GM18519 (cell line): Measurements from ENCODE around the gene UBAC1.

ENCODE experiments used
- ATAC-seq: cut with Tn5 transposase; IDR thresholded peaks from one replicate; pipeline ENCODE4 v1.9.1; 2021; ENCODE audit warnings: mild to moderate bottlenecking, moderate library complexity; ENCODE audit not compliant: unreplicated experiment, low FRiP score

Gene UBAC1

DNA sequence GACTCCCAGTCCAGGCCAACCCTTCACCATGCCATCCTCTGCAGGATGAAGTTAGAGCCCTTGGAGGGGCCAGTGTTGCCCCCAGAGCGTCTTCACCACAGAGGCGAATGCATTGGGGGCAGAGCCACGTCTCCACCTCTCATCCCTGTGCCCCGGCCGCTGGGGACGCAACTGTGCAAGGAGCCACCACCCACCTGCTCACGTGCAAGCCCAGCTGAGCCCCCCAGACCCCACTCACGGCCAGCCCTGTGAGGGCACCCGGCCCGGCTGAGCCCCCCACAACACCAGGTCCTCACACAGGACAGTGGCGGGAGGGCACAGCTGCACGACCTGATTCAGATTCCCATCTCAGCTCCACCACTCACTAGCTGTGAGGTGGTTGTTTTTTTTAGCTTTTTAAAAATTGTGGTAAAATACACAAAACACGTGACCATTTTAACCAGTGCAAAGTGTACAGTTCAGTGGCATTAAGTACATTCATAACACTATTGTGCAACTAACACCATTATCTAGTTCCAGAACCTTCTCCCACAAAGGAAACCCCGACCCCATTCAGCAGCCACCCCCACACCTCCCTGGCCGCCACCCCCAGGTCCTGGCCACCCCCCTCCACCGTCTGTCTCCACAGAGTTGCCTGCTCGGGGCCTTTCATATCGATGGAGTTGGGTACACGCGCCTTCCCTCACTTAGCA, 33.5 kb upstream of the UBAC1 start:
- ATAC-seq = no peak

DNA sequence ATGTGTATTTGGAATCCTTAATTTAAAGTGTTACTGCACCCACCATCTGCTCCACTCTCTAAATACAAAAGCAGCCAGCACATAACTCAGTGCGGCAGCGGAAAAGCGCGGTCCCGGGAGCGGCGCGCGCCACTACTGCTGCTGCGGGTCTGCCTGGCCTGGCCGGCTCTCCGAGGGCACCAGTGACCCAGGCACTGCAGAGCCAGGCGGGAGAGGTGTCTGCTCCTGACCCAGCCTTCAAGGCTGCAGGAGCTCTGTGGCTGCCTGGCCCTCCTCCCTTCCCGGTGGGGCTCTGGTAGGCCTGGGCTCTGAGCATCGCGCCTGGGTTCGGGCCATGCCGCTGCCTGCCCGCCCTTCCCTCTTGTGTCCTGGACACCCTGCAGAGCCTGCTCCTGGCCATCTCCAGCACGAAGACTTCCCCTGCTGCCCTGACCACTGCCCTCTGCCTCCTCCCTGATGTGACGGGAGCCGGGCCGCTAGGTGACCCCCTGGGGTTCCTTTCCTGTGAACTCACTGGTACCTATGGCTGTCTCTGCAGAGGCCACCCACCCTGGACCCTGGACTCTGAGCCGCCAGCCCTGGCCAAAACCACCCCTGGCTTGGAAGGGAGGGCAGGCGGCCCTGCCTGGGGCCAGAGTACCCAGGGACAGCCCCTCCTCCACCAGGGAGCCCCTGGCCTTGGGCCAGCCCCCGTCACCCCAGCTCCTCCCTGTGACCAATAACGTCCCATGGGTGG, 32.8 kb upstream of the UBAC1 start:
- no peak for ATAC-seq

DNA sequence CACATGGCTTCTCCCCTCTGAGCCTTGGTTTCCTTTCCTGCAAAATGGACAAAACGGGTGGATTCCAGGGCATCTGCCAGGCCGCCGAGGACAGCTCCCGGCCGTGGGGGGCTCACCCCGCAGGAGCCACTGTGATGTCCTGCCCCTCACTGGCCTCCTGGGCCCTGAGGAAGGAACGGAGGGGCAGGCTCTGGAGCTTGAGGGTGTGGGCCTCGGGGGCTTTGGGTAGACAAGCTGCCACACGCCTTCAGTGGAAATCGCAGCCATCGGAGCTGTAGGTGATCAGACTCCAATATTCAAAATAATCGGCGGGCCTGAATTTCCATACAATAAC, 32.2 kb upstream of the UBAC1 start:
- no peak for ATAC-seq

DNA sequence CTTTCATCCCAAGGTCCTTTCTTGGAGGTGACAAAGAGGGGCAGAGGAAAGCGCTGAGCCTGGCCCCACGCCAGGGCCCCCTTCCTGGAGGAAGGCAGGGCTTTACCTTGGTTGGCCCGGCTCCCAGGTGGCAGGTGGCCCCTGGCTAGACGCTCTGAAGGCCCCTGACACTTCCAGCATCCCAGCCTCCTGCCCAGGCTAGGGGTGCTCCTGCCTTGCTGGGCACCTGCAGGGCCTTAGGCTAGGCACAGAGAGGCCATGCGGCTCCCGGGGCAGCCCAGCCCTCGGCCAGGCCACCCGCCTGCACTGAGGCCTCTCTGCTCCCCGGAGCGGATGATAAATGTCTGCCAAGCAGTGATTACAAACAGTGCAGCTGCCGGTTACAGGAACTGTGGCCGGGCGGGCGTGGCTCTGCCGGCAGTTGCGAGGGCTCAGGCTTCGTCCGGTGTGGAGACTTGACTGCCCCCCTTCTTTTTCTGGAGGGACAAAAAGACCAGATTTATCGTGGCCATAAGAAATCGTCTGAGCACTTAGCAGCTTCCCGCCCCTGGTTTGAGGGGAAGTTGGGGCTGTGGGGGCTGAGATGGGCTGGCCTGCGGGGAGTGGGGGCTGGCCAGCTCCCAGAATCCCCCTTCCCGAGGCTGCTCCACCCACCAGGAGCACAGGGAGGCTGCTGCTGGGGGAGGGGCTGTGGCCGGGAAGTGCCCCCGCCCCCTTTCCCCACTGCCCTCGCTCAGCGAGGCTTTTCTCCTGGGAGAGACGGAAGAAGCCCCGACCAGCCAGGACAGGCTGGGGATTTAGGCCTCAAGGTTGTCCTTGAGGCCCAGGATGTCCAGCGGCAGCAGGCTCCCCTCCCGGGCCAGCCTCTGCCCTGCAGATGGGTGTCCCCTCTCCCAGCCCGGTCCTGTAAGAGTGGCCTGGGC, 31.6 kb upstream of the UBAC1 start:
- no peak for ATAC-seq

DNA sequence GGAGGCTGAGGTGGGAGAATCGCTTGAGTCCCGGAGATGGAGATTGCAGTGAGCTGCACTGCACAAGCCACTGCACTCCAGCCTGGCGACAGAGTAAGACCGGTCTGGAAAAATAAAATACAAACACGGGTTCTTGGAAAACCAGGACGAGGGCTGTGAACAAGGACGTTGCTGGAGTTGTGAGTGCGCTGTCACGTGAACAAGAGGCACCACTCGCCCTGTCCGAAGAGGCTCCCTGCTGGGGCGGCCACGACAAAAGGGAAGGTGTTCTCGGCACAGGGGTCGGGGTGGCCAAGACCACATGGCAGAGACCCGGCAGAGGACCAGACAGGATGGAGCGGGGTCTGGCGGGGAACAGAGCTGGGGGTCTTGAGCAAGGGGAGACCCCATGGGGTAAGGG, 30.6 kb upstream of the UBAC1 start:
- ATAC-seq = no peak

DNA sequence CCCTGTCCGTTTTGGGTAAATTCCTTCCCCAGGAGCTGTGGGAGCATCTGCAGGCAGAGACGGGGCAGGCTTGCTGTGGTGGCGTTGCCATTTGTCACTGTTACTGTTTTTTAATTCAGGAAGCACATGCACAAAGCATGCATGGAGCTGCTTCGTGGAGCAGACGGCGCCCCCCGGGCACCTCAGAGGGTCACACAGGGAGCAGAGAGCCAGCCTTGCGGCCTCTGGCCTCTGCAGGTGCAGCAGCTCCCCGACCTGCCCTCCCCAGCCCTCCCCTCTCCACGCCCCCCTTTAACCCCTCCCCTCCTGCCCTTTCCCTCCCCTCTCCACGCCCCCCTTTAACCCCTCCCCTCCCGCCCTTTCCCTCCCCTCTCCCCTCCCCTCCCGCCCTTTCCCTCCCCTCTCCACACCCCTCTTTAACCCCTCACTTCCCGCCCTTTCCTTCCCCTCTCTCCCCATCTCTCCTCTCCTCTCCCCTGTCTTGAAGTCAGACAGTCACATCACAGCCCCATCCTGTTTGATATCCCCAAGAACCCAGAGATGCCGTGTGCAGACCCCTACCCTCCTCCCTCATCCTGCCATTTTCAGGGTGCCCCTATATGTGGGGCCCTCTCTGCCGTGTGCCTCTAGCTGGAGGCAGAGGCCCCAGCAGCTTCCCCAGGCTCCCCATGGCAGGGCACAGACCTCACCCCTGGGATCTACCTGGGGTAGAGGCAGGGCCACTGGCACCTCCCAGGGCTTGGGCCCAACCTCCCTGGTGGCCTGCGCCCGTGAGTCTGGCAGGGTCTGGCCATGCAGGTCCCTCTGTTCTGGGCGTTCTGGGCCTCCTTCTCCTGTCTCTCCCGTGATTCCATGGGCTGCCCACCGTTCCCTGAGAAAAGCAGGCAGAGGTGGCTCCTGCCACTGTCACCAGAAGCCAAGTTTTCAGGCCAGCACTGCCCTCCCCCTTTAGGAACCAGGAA, 29.6 kb upstream of the UBAC1 start:
- ATAC-seq = no peak

DNA sequence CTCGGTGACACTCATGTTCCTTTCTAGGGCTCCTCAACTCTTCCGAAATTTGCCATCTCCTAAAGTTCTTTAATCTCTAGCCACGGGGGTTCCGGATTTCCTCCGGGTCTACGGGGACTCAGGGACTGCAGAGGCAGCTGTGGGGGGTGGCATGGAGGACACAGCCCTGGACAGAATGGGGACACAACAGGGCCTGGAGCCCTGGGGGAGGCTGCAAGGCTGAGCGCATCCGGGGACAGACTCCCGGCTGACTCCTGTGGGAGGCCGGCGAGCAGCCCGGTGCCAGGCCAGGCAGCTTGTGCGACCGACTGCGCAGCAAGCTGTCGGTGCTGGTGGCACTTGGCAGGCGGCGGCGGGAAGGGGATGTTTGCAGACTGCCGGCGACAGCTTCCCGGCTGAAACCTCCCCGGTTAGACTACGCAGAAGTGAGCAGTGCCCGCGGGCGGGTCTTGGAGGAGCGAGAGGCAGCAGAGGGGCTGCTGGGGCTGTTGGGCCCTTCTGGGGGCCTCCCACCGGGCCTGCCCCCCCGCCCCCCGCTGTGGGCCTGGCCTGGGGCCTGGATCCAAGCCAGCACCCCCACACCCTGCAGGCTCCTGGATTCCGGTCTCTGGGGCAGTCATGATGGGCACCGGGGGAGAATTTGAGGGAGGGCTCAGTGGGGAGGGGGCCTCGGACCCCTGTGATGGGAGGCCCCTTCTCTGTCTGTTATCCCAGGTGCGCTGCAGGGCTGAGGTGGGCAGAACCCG, 28.7 kb upstream of the UBAC1 start:
- no peak for ATAC-seq

DNA sequence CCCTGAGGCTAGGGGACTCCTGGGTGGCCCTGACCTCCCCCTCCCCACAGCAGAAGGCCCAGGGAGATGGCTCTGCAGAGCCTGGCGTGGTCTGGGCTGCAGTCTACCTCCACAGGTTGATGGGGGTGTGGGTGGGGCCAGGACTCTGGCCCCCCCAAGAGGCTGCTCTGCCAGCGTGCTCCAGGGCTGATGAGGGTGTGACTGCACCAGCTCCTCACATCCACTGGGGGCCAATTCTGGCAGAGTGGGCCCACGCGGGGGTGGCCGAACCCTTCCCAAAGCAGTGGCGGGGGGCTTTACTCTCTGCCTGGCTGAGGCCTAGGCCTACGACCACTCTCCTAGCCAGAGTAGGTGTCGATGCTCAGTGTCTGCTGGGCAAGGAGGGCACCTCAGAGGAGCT, 28.0 kb upstream of the UBAC1 start:
- no peak for ATAC-seq

DNA sequence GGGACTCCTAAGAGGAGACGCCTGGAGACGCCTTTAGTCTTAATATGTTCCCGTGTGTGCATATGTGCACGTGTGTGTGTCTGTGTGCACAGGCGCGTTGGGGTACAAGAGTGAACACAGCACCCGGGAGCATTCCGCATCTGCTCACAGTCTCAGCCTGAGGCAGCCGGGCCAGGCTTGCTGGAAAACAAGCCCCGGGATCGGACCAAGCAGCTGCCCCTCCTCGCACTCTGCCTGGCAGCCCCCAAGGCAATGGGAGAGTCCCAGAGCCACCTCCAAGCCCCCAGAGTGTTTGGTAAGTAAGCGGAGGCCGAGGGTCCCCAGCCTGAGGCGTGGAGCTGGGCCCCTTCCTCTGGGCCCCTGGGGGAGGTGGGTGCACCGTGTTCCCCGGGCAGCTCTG, 27.3 kb upstream of the UBAC1 start:
- no peak for ATAC-seq

DNA sequence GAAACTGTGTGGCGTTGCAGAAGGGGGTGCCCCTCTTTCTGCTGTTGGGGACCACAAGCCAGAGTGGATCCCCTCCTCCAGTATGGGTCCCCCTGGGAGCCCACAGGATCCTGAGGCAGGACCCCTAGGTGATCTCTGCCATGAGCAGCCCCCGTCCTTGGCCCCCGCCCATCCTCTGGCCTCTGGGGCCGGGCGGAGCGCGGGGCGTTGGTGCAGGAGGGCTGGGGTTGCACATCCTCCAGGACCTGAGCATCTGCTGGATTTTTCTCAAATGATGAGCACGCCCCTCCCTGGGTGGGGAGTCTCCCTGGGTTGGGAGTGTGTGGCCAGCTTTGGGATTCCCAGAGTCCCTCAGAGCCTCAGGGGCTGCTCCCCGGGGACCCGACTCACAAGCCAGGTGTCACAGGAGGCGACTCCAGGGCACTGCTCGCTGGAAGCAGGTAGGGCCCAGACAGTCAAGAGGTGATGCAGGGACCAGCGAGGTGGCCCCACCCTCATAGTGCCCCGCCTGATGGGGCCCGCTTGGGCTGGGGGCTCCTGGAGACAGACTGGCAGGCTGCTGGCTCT, 26.7 kb upstream of the UBAC1 start:
- no peak for ATAC-seq

DNA sequence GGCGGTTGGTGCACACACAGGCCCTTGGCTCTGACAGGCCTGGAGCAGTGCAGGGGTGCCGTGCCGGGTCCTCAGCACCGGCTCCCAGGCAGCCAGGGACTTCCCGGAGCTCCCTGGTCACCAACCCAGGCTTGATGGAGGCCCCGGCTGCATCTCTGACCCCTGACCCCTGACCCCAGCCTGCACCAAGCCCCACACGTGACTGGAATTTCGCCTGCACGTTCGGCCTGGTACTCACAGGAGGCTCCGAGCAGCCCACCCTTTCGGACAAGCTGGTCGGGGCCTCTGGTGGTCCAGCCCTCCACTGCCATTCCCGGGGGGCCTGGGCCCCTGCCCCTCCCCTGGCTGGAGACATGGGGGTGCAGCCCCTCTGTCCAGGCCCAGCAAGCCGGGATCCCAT, 25.4 kb upstream of the UBAC1 start:
- ATAC-seq = no peak

DNA sequence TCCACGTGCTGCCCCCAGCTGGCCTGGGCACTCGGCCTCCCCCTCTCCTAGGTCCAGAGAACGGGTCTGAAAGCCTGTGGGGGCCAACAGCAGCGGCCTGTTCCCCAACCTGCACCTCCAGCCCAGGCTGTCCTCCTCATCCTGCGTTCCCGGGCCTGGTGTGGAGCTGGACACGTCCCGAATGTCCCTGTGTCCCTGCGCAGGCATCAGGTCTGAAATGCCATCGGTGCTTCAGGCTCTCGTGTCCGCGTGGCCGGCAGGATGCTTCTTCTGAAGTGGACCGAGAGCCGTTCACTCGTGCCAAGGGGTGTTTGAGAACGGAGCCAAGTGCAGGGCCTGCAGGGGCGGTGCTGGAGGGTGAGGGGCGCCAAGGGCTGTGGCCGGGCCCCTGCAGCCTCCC, 24.7 kb upstream of the UBAC1 start:
- no peak for ATAC-seq

DNA sequence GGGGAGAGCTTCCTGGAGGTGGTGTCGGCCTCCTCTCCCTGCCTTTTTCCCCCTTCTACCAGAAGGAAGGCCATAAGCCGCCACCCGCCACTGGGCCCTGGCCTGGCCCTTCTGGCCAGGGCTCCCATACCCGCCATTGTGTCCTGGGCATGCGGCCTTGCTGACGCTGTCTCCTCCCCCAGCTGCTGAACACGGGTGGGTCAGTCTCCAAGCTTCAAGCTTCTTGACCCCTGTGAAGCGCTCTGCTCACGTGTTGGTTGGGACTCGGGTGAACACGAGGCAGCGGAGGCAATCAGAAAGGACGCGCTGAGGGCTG, 24.2 kb upstream of the UBAC1 start:
- ATAC-seq = no peak

DNA sequence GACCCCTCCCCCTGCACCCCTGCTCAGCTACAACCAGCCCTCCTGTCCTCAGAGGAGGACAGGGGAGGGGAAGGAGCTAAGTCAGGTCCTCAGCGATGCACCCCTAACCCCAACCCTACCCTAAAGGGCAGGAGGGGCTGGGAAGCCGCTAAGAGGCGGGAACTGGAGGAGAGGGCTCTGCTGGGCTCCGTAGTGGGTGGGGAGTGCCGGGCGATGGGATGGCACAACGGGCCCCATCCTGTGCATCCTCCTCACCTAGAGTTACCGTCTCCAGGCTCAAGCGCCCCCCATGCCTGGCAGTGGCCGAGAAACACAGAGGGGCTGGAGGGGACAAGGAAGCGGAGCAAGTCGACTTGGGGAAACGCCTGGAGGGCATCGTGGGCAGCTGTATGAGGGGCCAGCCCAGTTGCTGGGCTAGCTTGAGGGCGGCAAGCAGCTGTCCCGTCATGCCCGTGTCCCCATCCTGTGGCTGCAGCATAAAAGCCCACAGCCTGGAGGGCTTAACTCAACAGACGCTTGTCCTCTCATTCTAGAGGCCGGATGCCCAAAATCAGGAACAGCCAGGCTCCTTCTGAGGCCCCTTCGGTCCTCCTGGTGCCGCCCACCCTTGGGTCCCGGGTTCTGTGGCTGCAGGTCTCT, 23.0 kb upstream of the UBAC1 start:
- no peak for ATAC-seq

DNA sequence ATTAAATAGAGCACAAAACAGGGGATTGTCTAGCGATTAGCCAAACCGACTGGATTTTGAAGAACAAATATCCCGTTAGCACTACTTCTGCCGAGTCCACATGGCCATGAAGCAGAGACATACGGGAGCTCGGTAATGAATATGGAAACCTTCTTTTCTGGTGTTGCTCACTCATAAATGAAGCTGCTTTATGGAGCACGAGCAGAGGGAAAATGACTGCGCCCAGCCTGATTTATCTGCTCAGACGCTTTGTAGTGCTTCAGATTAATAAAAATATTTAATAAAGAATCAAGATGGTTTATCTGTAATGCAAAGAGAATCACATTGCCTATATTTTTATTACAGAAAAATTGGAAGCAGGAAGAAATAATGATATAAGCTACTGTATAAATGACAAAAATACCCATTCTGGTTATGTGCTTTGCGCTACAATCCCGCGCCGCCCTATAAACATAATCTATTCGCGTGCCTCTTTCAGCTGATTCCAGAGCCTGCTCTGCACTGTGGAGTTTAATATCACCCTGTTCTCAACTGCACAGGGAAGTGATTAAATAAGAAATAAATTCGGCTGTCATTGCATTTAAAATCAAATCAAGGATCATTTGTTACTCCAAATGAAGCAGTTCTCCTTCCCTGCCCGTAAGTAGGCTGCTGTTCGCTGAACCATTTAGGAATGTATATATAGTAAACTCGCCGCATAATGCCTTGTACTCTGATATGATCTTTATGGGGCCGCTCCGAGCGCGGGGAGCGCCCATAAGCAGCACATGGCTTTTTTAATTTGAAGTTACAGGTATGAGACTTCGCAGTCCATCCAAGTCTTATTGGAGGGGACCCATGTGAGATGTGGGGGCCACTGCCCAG, 22.3 kb upstream of the UBAC1 start:
- no peak for ATAC-seq

DNA sequence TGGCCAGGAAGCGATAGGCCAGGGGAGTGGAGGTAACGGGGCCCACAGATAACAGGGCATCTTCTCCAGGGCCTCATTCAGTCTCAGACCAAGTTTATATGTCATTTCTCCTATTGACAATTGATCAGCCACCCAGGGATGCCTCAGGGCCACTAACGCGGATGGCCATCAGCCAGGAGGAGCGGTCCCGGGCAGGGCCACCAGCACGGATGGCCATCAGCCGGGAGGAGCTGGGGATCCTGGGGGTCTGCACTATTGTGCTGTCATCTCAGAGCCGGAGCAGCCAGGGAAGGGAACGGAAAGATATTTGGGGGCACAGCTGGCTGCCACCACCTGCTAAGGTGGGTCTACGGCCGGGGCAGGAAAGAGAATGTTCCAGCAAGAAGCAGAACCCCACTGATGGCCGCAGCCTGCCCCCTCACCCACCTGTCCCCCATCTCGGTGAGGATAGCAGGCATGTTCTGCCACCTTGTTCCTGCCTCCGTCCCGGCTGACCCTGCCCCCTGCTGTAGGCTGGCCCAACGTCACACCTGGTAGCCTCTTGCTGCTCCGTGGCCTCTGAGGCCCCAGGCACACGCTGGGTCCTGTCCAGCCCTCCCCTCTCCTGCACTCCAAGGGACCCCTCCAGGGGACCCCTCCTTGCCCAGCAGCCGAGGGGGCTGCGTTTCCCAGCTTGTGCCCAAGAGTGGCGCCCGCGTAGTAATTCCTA, 21.5 kb upstream of the UBAC1 start:
- ATAC-seq = no peak

DNA sequence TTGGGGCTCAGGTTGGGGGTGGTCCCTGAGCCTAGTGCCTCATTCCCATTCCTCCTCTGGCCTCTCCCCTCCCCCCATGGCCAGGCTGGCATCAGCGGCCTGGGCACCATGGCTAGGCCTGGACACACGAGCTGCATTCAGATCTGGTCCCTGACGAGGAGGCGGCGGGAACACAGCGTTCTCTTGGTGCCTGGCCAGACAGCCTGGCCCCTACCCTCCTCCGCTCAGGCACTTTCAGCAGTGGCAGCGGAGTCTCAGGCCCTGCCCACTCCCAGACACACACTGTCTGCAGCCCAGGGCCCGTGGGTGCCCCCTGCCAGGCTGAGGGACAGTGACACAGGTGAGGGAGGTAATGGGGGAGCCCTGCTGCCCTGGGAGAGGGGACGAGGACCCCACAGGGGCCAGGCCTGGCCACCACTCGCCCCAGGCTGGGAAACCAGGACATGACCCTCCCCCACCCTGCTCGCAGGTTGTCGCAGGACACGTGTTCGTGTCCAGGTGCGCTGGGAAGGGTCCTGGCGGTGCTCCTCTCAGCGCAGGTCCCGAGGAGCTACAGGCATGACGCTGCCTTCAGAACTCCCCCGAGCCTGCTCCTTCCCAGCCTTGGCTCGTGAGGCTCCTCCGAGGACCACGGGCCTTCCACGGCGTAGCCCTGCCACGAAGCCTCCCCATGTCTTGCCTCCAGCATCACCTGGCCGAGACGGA, 19.9 kb upstream of the UBAC1 start:
- no peak for ATAC-seq
